Keratinocyte (primary cell): ENCODE data around the gene HNRNPA1. TPM values are rescaled to one million over a fixed set of nuclear protein-coding genes. Genes with fewer than 3 reads are reported as not detected.

Experiments used
- DNase-seq: peaks from one replicate; pipeline ENCODE4 v3.0.0-alpha.2; 2011; ENCODE audit warnings: low read depth, missing footprints, low spot score
- FAIRE-seq: peaks from 2 replicates; lab custom pipeline; 2011; peaks lifted over from hg19 to GRCh38; lab: Jason Lieb, UNC
- H2AFZ ChIP-seq: 2 replicates; pipeline ENCODE4 v1.6.0; 2012; ENCODE audit warnings: low read length, control low read depth, inconsistent platforms; ENCODE audit not compliant: control insufficient read depth
- H3K27ac ChIP-seq: 2 replicates; pipeline ENCODE4 v1.5.1; 2011; ENCODE audit warnings: low read length; ENCODE audit not compliant: control insufficient read depth, insufficient read depth
- H3K27me3 ChIP-seq: 3 replicates; pipeline ENCODE4 v1.6.0; 2011; ENCODE audit warnings: low read length; ENCODE audit not compliant: control insufficient read depth, insufficient read depth; ENCODE audit errors: extremely low read depth
- H3K36me3 ChIP-seq, 2 experiments: 2 replicates in 1 of 2; 3 replicates in 1 of 2; pipeline ENCODE4 v1.5.1; 2011; ENCODE audit warnings: low read length in 2 of 2, mild to moderate bottlenecking in 1 of 2; ENCODE audit not compliant: control insufficient read depth in 2 of 2, insufficient read depth in 2 of 2; ENCODE audit errors: extremely low read depth in 1 of 2
- H3K4me1 ChIP-seq: 3 replicates; pipeline ENCODE4 v1.5.1; 2011; ENCODE audit warnings: low read length; ENCODE audit not compliant: control insufficient read depth, insufficient read depth; ENCODE audit errors: extremely low read depth
- H3K4me2 ChIP-seq: 3 replicates; pipeline ENCODE4 v1.6.0; 2011; ENCODE audit warnings: low read depth, low read length; ENCODE audit not compliant: control insufficient read depth, insufficient read depth; ENCODE audit errors: extremely low read depth
- H3K4me3 ChIP-seq, 3 experiments: fragments of 200-600 bp in 1 of 3; sonication (generic) in 1 of 3; 2 replicates in 2 of 3; 3 replicates in 1 of 3; pipeline ENCODE4 v1.5.1; 2011 to 2016; ENCODE audit warnings: low read length in 3 of 3, mild to moderate bottlenecking in 3 of 3, control low read depth in 2 of 3, inconsistent platforms in 1 of 3, low read depth in 1 of 3, mixed read lengths in 1 of 3, mixed run types in 1 of 3, moderate library complexity in 1 of 3; ENCODE audit not compliant: control insufficient read depth in 2 of 3, insufficient read depth in 2 of 3; ENCODE audit errors: extremely low read depth in 1 of 3
- H3K79me2 ChIP-seq: 2 replicates; pipeline ENCODE4 v1.6.0; 2012; ENCODE audit warnings: low read length; ENCODE audit not compliant: control insufficient read depth, insufficient read depth
- H3K9ac ChIP-seq: 3 replicates; pipeline ENCODE4 v1.6.0; 2011; ENCODE audit warnings: low read length; ENCODE audit not compliant: control insufficient read depth, insufficient read depth; ENCODE audit errors: extremely low read depth
- H3K9me1 ChIP-seq: 3 replicates; pipeline ENCODE4 v1.6.0; 2011; ENCODE audit warnings: low read length; ENCODE audit not compliant: control insufficient read depth, insufficient read depth; ENCODE audit errors: extremely low read depth
- H3K9me3 ChIP-seq: 2 replicates; pipeline ENCODE4 v1.5.1; 2012; ENCODE audit warnings: low read depth, low read length; ENCODE audit not compliant: control insufficient read depth
- H4K20me1 ChIP-seq: 3 replicates; pipeline ENCODE4 v1.6.0; 2011; ENCODE audit warnings: low read length; ENCODE audit not compliant: control insufficient read depth, insufficient read depth; ENCODE audit errors: extremely low read depth
- EZH2 ChIP-seq: IDR thresholded peaks from one replicate; pipeline ENCODE4 v1.6.1; 2012; ENCODE audit warnings: inconsistent platforms, mild to moderate bottlenecking, low read length, moderate library complexity
- dilution Hi-C: fragments of 300-500 bp; cut with MboI; formaldehyde crosslinking; loops from one replicate; pipeline ENCODE4 v1.7.0; 2020; ENCODE audit warnings: low sequenced_read_pairs; ENCODE audit not compliant: extremely low pct_ligation_motif_present
- polyA plus RNA-seq, 5 experiments: library from polyadenylated mRNA; depleted of rRNA in 3 of 5; stranded (reverse) in 3 of 5; stranded (forward) in 1 of 5; unstranded in 1 of 5; fragments of >200 nt; gene quantifications; 1 replicate in 1 of 5; 2 replicates in 3 of 5; 3 replicates in 1 of 5; pipeline versions ENCODE4 v1.2.1 to v1.2.3, GENCODE V29; 2011 to 2012; ENCODE audit warnings: missing spikeins in 2 of 5, low read depth in 1 of 5, low replicate concordance in 1 of 5
- TF ChIP-seq, protein P1 (sequence below), 3 experiments: IDR thresholded peaks in 1 of 3; conservative IDR thresholded peaks in 1 of 3; optimal IDR thresholded peaks in 1 of 3; 2 replicates in 2 of 3; 3 replicates in 1 of 3; pipeline versions ENCODE3 to v1.5.1; 2011; ENCODE audit warnings: low read length in 3 of 3, mild to moderate bottlenecking in 3 of 3, moderate library complexity in 2 of 3, control low read depth in 1 of 3, inconsistent platforms in 1 of 3; ENCODE audit not compliant: insufficient read depth in 2 of 3; ENCODE audit errors: extremely low read depth in 1 of 3

Gene HNRNPA1
- polyA plus RNA-seq, 1 donor (not counting 4 experiments of a cell fraction or from before 2014, with no cell fraction given) = 583 TPM

DNA sequence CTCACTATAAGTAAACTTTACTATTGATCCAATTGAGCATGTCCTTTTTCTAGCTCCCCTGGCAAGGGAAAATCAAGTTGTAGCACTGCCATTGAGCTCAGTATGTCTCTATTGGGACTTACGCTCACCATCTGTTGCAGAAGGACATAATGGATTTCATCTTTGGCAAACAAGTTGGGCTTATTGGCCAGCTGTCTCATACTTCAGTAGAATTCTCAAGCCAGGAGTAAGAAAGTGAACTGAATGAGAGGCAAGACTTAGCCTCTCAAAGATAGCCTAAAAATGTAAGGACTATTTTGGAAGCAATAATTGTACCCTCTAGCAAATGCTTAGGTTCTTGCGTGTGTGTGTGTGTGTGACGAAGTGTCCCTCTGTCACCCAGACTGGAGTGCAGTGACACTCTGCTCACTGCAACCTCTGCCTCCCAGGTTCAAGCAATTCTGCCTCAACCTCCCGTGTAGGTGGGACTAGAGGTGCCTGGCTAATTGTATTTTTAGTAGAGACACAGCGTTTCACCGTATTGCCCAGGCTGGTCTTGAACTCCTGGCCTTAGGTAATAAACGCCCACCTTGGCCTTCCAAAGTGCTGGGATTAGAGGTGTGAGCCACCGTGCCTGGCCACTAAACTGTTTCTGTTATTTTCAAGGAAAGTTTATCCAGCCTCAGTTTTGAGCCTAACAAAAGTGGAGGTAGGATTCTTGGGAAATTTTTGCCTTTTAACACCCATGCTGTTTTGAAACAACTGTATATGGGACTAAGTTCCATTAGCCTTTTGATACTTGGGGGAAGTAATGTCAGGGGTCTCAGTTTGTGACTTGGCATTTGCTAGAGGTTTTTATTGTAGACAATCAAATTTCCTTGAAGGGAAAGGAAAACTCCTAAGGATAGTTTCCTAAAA is 7.0 kb downstream of the HNRNPA1 start:
- dilution Hi-C loops = no loop called here
- no peak overlapping the region for H3K27ac ChIP-seq
- no peak for FAIRE-seq
- DNase-seq = no peak
- H3K4me3 ChIP-seq = no peak overlapping the region
- H3K9me1 ChIP-seq = no peaks in the 10 kb centered on the region
- no peak overlapping the region for H2AFZ ChIP-seq
- no peak overlapping the region for H3K9ac ChIP-seq
- H3K4me1 ChIP-seq = peaks cover 27% of the 10 kb centered on the region
- peaks cover 17 to 41% of the 10 kb centered on the region in 2 experiments for H3K36me3 ChIP-seq
- no peak overlapping the region for H3K4me2 ChIP-seq
- TF ChIP-seq, protein P1, sequence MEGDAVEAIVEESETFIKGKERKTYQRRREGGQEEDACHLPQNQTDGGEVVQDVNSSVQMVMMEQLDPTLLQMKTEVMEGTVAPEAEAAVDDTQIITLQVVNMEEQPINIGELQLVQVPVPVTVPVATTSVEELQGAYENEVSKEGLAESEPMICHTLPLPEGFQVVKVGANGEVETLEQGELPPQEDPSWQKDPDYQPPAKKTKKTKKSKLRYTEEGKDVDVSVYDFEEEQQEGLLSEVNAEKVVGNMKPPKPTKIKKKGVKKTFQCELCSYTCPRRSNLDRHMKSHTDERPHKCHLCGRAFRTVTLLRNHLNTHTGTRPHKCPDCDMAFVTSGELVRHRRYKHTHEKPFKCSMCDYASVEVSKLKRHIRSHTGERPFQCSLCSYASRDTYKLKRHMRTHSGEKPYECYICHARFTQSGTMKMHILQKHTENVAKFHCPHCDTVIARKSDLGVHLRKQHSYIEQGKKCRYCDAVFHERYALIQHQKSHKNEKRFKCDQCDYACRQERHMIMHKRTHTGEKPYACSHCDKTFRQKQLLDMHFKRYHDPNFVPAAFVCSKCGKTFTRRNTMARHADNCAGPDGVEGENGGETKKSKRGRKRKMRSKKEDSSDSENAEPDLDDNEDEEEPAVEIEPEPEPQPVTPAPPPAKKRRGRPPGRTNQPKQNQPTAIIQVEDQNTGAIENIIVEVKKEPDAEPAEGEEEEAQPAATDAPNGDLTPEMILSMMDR (optimal IDR thresholded peaks at IDR 0.05 in 1 of 3, IDR thresholded peaks at IDR 0.05 in 1 of 3, conservative IDR thresholded peaks at IDR 0.05 in 1 of 3; ENCODE audit: extremely low read depth in 1 of 3, insufficient read depth in 2 of 3, low read length in 3 of 3) = no peak
- no peak for TF ChIP-seq EZH2
- H4K20me1 ChIP-seq = peaks cover 30% of the 10 kb centered on the region
- H3K79me2 ChIP-seq = peaks cover 20% of the 10 kb centered on the region
- no peaks in the 10 kb centered on the region for H3K27me3 ChIP-seq
- H3K9me3 ChIP-seq = no peaks in the 10 kb centered on the region

DNA sequence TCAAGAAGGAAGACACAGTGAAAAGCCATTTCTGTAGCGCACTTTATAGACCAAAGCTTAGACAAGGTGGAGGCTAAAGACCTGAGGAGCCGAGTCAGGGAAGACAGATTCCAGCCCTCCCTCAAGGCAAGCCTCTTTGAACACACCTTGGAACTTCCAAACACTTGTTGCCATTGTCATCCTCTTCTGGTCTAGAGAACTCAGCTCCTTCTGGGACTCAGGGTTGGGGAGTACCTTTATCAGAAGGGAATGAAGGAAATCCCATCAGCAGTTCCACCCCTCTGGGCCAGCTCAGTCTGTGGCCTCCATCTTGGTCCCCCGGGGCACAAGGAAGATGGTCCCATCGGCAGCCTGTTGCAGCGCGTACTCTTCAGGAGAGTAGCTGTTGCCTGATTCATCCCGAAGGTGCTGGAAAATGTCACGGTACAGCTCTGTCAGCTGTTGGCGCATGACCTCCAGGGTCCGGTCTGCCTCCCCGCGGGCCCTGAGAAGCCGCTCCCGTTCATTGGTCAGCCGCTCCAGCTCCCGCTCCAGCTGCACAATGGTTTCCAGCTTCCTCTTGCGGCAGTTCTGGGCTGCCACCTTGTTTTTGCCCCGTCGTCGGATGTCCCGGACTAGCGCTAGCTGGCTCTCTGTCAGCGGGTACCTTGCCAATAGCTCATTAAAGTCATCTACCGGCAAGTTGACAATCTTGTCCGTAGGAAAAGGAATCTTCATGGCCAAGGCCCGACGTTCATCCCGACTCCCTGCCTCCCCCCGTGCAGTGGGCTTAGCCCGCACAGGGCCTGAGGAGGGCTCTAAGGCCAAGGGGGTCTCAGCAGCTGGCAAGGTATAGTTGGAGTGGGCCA is 11.8 kb downstream of the HNRNPA1 start:
- no peak for DNase-seq
- peaks cover 3 to 5% of the 10 kb centered on the region in 2 experiments for H3K36me3 ChIP-seq
- H3K27me3 ChIP-seq = no peaks in the 10 kb centered on the region
- no peak overlapping the region for H2AFZ ChIP-seq
- H3K4me3 ChIP-seq = no peak overlapping the region
- H3K4me1 ChIP-seq = no peaks in the 10 kb centered on the region
- H4K20me1 ChIP-seq = peaks cover 3% of the 10 kb centered on the region
- H3K27ac ChIP-seq = no peak overlapping the region
- no peak for FAIRE-seq
- H3K9me1 ChIP-seq = no peaks in the 10 kb centered on the region
- no peak for TF ChIP-seq EZH2
- TF ChIP-seq, protein P1 (optimal IDR thresholded peaks at IDR 0.05 in 1 of 3, IDR thresholded peaks at IDR 0.05 in 1 of 3, conservative IDR thresholded peaks at IDR 0.05 in 1 of 3; ENCODE audit: extremely low read depth in 1 of 3, insufficient read depth in 2 of 3, low read length in 3 of 3) = no peak
- no peaks in the 10 kb centered on the region for H3K79me2 ChIP-seq
- no peak overlapping the region for H3K4me2 ChIP-seq
- H3K9ac ChIP-seq = no peak overlapping the region
- dilution Hi-C loops = no loop called here
- no peaks in the 10 kb centered on the region for H3K9me3 ChIP-seq
